GM13976 (cell line): ENCODE measurements around the gene FBXW9.
A peak's percentile ranks its signal among the peaks of the same experiment; 100 is the strongest.

Experiments used
- DNase-seq: peaks from one replicate; pipeline ENCODE4 v3.0.0; 2012; ENCODE audit warnings: low spot score
- CTCF ChIP-seq: IDR thresholded peaks from 2 replicates; pipeline ENCODE4 v1.5.1; 2012; ENCODE audit warnings: borderline replicate concordance, mild to moderate bottlenecking; ENCODE audit not compliant: insufficient read depth; ENCODE audit errors: extremely low read depth, missing control alignments, control extremely low read depth
- in situ Hi-C: fragments of 300-500 bp; cut with MboI; formaldehyde crosslinking; loops from one replicate; pipeline ENCODE4 v1.12.0; 2022; ENCODE audit warnings: low sequenced_read_pairs, mixed read lengths, inconsistent platforms; ENCODE audit not compliant: unreplicated experiment

The FBXW9 gene

GRCh38 chr19:12692960-12693359 lies 3.5 kb downstream of the FBXW9 start:
- in situ Hi-C loops = no loop called here
- no peak for TF ChIP-seq CTCF
- no peak for DNase-seq

GRCh38 chr19:12689581-12690216 lies 6.7 kb downstream of the FBXW9 start:
- no peak for DNase-seq
- TF ChIP-seq CTCF = no peak
- in situ Hi-C loops = no loop called here

GRCh38 chr19:12689012-12689411 lies 7.4 kb downstream of the FBXW9 start:
- no peak for DNase-seq
- no peak for TF ChIP-seq CTCF
- in situ Hi-C loops = no loop called here

GRCh38 chr19:12687496-12688196 lies 8.8 kb downstream of the FBXW9 start, which contains the start of gene GNG14:
Gene GNG14, plus strand, starts transcription at chr19:12687998. Its CDS starts 51 bp downstream, at chr19:12688049.
- in situ Hi-C loops = no loop called here
- DNase-seq = no peak
- no peak for TF ChIP-seq CTCF

- in situ Hi-C loops = no loop called here
- no peak for DNase-seq
- TF ChIP-seq CTCF = no peak
Observed at GRCh38 chr19:12685831-12686230, 10.6 kb downstream of the FBXW9 start.

GRCh38 chr19:12681074-12681987 lies 15.1 kb downstream of the FBXW9 start, which contains the start of gene DHPS:
Gene DHPS, minus strand, starts transcription at chr19:12681880. Its CDS starts 114 bp downstream, at chr19:12681766.
- in situ Hi-C loops = no loop called here
- DNase-seq = peak; percentile 95
- no peak for TF ChIP-seq CTCF
